HEK293 (cell line): ENCODE measurements around the gene TNPO3.
"Not testable (repeated sequence)": the region's sequence is repeated elsewhere in the genome, so short reads cannot be mapped to it uniquely, and the experiment has no call there.

Source experiments
- CTCF ChIA-PET: fragments of 350-600 bp; formaldehyde crosslinking; extraction: SDS; loops from one replicate; lab custom pipeline; 2021; ENCODE audit warnings: antibody characterized with exemption; lab: Yijun Ruan, JAX
- POLR2A ChIA-PET: fragments of 300-600 bp; formaldehyde crosslinking; extraction: SDS; loops from one replicate; lab custom pipeline; 2020; ENCODE audit warnings: antibody characterized with exemption, inconsistent platforms; lab: Yijun Ruan, JAX
- H3K27ac ChIP-seq: fragments of 200-500 bp; sonication (Bioruptor generic); 2 replicates; pipeline ENCODE4 v1.5.1; 2014; ENCODE audit warnings: low read depth, low read length, control low read depth, inconsistent platforms; ENCODE audit errors: extremely low read depth
- H3K36me3 ChIP-seq, 2 experiments: fragments of 200-500 bp in 1 of 2; sonication (Bioruptor generic) in 1 of 2; 1 replicate in 1 of 2; 2 replicates in 1 of 2; pipeline ENCODE4 v1.5.1; 2014 to 2017; ENCODE audit warnings: inconsistent platforms in 2 of 2, low read length in 2 of 2; ENCODE audit not compliant: control insufficient read depth in 2 of 2, insufficient read depth in 1 of 2
- H3K4me1 ChIP-seq: fragments of 200-500 bp; sonication (Bioruptor generic); 2 replicates; pipeline ENCODE4 v1.5.1; 2014; ENCODE audit warnings: mild to moderate bottlenecking, low read length, inconsistent platforms; ENCODE audit not compliant: control insufficient read depth, insufficient read depth
- H3K4me3 ChIP-seq: 2 replicates; pipeline ENCODE4 v1.5.1; 2011; ENCODE audit warnings: low read depth, mild to moderate bottlenecking, control low read depth, low read length, moderate library complexity
- H3K9me3 ChIP-seq: fragments of 200-500 bp; sonication (Bioruptor generic); 2 replicates; pipeline ENCODE4 v1.5.1; 2014; ENCODE audit warnings: low read depth, low read length, inconsistent platforms; ENCODE audit not compliant: control insufficient read depth, insufficient read depth
- GLI2 ChIP-seq: fragments of 450-650 bp; formaldehyde crosslinking; IDR thresholded peaks from 2 replicates; pipeline ENCODE4; 2017; ENCODE audit warnings: missing biosample characterization, missing genetic modification characterization, low read depth, borderline replicate concordance
- GLIS2 ChIP-seq: fragments of 450-650 bp; formaldehyde crosslinking; IDR thresholded peaks from 2 replicates; pipeline ENCODE4 v1.5.1; 2016; ENCODE audit warnings: missing biosample characterization, missing genetic modification characterization
- HOXD13 ChIP-seq: sonication (generic); formaldehyde crosslinking; IDR thresholded peaks from 2 replicates; pipeline ENCODE4 v1.8.0; 2022; ENCODE audit warnings: missing genetic modification reagents, borderline replicate concordance
- RBAK ChIP-seq: fragments of 450-650 bp; formaldehyde crosslinking; IDR thresholded peaks from 2 replicates; pipeline ENCODE4 v1.5.1; 2016; ENCODE audit warnings: missing biosample characterization, missing genetic modification characterization
- SP2 ChIP-seq: fragments of 450-650 bp; formaldehyde crosslinking; IDR thresholded peaks from 2 replicates; pipeline ENCODE4 v1.5.1; 2016; ENCODE audit warnings: missing biosample characterization, missing genetic modification characterization
- ZBTB17 ChIP-seq: fragments of 450-650 bp; formaldehyde crosslinking; IDR thresholded peaks from 2 replicates; pipeline ENCODE4 v1.5.1; 2016; ENCODE audit warnings: missing biosample characterization, missing genetic modification characterization
- ZBTB8A ChIP-seq: fragments of 450-650 bp; formaldehyde crosslinking; IDR thresholded peaks from 2 replicates; pipeline ENCODE4 v1.5.1; 2016; ENCODE audit warnings: missing biosample characterization, missing genetic modification characterization
- ZFP41 ChIP-seq: fragments of 450-650 bp; formaldehyde crosslinking; IDR thresholded peaks from 2 replicates; pipeline ENCODE4 v1.5.1; 2016; ENCODE audit warnings: missing biosample characterization, missing genetic modification characterization, borderline replicate concordance
- ZNF174 ChIP-seq: fragments of 450-650 bp; formaldehyde crosslinking; IDR thresholded peaks from 2 replicates; pipeline ENCODE4 v1.5.0; 2017; ENCODE audit warnings: missing biosample characterization, mild to moderate bottlenecking, missing genetic modification characterization
- ZNF202 ChIP-seq: fragments of 450-650 bp; formaldehyde crosslinking; IDR thresholded peaks from 2 replicates; pipeline ENCODE4 v1.5.1; 2016; ENCODE audit warnings: missing biosample characterization, missing genetic modification characterization, borderline replicate concordance
- ZNF341 ChIP-seq: fragments of 450-650 bp; formaldehyde crosslinking; IDR thresholded peaks from 2 replicates; pipeline ENCODE4; 2016; ENCODE audit warnings: low read depth, missing biosample characterization, missing genetic modification characterization
- ZNF394 ChIP-seq: fragments of 450-650 bp; formaldehyde crosslinking; IDR thresholded peaks from 2 replicates; pipeline ENCODE4 v1.5.1; 2016; ENCODE audit warnings: missing biosample characterization, missing genetic modification characterization, mild to moderate bottlenecking, moderate library complexity, borderline replicate concordance
- ZNF544 ChIP-seq: fragments of 450-650 bp; formaldehyde crosslinking; IDR thresholded peaks from 2 replicates; pipeline ENCODE4 v1.5.0; 2017; ENCODE audit warnings: missing biosample characterization, missing genetic modification characterization
- ZNF548 ChIP-seq: fragments of 450-650 bp; formaldehyde crosslinking; IDR thresholded peaks from 2 replicates; pipeline ENCODE4 v1.5.1; 2016; ENCODE audit warnings: missing biosample characterization, missing genetic modification characterization
- ZNF76 ChIP-seq: fragments of 450-650 bp; formaldehyde crosslinking; IDR thresholded peaks from 2 replicates; pipeline ENCODE4; 2016; ENCODE audit warnings: low read depth, missing biosample characterization, missing genetic modification characterization, borderline replicate concordance
- TF ChIP-seq, protein P1 (sequence below): fragments of 450-650 bp; formaldehyde crosslinking; IDR thresholded peaks from 2 replicates; pipeline ENCODE4 v1.5.1; 2016; ENCODE audit warnings: missing biosample characterization, missing genetic modification characterization
- TF ChIP-seq, protein P2 (sequence below): fragments of 450-650 bp; formaldehyde crosslinking; IDR thresholded peaks from 2 replicates; pipeline ENCODE4 v1.5.1; 2016; ENCODE audit warnings: missing biosample characterization, missing genetic modification characterization
- TF ChIP-seq, protein P3 (sequence below): fragments of 450-650 bp; formaldehyde crosslinking; IDR thresholded peaks from 2 replicates; pipeline ENCODE4 v1.5.1; 2016; ENCODE audit warnings: missing biosample characterization, missing genetic modification characterization
- TF ChIP-seq, protein P4 (sequence below): fragments of 450-650 bp; formaldehyde crosslinking; IDR thresholded peaks from 2 replicates; pipeline ENCODE4 v1.5.1; 2016; ENCODE audit warnings: missing biosample characterization, missing genetic modification characterization, borderline replicate concordance
- TF ChIP-seq, protein P5 (sequence below): fragments of 450-650 bp; formaldehyde crosslinking; IDR thresholded peaks from 2 replicates; pipeline ENCODE4 v1.5.1; 2016; ENCODE audit warnings: missing biosample characterization, missing genetic modification characterization

The TNPO3 gene

DNA sequence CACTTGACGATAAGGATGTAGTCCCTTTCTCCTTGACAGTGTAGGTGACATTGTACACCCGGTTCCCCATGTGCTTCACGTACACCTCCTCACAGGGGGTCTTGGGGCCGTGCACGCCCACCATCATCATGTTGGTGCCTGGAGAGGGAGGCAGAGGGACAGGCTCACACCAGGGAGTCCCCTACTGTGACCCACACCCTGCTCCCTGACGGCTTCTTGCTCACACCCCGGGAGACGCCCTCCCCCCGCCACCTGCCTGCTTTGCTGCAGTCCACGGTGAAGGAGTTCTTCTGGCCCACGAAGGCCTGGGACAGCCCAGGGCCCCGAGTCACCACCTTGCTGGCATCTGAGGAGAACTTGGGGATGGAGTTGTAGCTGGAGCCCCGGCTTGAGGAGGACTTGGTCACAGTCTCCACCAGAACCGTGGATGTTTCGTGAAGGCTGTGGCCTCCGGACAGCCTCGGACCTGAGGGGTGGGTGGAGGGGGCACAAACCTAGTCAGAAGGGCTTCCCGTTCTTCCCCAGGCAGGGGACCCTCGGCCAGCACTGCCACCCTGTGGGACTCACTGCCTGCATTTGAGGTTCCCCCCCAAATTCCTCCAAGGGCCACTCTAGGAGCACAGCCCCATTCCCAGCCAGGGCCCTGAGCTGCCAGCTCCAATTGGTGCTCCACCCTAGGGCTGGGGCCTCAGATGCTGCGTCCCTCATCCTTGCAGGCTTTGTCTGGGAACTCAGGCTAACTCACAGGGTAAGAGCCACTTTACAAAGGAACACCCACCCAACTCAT lies 142.0 kb downstream of the TNPO3 start:
- H3K4me1 ChIP-seq, H3K4me3 ChIP-seq, POLR2A ChIA-PET, H3K9me3 ChIP-seq, H3K27ac ChIP-seq, CTCF ChIA-PET, H3K36me3 ChIP-seq: not testable (repeated sequence)

DNA sequence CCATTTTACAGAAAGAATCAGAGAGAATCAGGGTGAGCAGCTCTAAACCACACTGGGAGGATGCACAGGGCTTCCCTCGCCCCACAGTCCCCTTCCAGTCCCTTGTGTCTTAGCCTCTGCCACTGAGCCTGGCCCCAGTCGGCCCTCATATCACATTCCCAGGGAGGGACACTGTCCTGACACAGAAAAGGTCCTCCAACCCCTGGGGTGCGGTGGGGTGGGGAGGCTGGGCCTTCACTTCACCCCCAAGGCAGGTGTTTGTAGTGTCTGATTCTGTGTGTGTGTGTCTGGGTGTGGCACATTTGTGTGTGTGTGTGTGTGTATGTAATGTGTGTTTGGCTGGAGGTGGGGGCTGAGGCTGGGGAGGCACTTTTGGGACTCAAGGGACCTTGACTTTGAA lies 142.6 kb downstream of the TNPO3 start:
- Histone ChIP-seq H3K4me3 (no peak overlapping the region), H3K9me3 (no peaks in the 10 kb centered on the region), H3K36me3 (no peaks in the 10 kb centered on the region), H3K27ac (no peak overlapping the region), H3K4me1 (no peaks in the 10 kb centered on the region)
- ChIA-PET POLR2A (no interaction called here), CTCF (no interaction called here)
- TF ChIP-seq, protein P1, sequence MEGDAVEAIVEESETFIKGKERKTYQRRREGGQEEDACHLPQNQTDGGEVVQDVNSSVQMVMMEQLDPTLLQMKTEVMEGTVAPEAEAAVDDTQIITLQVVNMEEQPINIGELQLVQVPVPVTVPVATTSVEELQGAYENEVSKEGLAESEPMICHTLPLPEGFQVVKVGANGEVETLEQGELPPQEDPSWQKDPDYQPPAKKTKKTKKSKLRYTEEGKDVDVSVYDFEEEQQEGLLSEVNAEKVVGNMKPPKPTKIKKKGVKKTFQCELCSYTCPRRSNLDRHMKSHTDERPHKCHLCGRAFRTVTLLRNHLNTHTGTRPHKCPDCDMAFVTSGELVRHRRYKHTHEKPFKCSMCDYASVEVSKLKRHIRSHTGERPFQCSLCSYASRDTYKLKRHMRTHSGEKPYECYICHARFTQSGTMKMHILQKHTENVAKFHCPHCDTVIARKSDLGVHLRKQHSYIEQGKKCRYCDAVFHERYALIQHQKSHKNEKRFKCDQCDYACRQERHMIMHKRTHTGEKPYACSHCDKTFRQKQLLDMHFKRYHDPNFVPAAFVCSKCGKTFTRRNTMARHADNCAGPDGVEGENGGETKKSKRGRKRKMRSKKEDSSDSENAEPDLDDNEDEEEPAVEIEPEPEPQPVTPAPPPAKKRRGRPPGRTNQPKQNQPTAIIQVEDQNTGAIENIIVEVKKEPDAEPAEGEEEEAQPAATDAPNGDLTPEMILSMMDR = no peak
- TF ChIP-seq ZNF76 (tag by site-specific recombination) (no peak), RBAK (tag by site-specific recombination) (no peak), ZFP41 (tag by site-specific recombination) (no peak), GLIS2 (0 out of 2 replicates have a peak, but pooled peaks have one; percentile 11)
- TF ChIP-seq, protein P2, sequence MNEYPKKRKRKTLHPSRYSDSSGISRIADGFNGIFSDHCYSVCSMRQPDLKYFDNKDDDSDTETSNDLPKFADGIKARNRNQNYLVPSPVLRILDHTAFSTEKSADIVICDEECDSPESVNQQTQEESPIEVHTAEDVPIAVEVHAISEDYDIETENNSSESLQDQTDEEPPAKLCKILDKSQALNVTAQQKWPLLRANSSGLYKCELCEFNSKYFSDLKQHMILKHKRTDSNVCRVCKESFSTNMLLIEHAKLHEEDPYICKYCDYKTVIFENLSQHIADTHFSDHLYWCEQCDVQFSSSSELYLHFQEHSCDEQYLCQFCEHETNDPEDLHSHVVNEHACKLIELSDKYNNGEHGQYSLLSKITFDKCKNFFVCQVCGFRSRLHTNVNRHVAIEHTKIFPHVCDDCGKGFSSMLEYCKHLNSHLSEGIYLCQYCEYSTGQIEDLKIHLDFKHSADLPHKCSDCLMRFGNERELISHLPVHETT (tag by site-specific recombination) = no peak
- TF ChIP-seq, protein P3, sequence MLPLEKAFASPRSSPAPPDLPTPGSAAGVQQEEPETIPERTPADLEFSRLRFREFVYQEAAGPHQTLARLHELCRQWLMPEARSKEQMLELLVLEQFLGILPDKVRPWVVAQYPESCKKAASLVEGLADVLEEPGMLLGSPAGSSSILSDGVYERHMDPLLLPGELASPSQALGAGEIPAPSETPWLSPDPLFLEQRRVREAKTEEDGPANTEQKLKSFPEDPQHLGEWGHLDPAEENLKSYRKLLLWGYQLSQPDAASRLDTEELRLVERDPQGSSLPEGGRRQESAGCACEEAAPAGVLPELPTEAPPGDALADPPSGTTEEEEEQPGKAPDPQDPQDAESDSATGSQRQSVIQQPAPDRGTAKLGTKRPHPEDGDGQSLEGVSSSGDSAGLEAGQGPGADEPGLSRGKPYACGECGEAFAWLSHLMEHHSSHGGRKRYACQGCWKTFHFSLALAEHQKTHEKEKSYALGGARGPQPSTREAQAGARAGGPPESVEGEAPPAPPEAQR (tag by site-specific recombination) = no peak
- TF ChIP-seq, protein P4, sequence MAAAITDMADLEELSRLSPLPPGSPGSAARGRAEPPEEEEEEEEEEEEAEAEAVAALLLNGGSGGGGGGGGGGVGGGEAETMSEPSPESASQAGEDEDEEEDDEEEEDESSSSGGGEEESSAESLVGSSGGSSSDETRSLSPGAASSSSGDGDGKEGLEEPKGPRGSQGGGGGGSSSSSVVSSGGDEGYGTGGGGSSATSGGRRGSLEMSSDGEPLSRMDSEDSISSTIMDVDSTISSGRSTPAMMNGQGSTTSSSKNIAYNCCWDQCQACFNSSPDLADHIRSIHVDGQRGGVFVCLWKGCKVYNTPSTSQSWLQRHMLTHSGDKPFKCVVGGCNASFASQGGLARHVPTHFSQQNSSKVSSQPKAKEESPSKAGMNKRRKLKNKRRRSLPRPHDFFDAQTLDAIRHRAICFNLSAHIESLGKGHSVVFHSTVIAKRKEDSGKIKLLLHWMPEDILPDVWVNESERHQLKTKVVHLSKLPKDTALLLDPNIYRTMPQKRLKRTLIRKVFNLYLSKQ = no peak

DNA sequence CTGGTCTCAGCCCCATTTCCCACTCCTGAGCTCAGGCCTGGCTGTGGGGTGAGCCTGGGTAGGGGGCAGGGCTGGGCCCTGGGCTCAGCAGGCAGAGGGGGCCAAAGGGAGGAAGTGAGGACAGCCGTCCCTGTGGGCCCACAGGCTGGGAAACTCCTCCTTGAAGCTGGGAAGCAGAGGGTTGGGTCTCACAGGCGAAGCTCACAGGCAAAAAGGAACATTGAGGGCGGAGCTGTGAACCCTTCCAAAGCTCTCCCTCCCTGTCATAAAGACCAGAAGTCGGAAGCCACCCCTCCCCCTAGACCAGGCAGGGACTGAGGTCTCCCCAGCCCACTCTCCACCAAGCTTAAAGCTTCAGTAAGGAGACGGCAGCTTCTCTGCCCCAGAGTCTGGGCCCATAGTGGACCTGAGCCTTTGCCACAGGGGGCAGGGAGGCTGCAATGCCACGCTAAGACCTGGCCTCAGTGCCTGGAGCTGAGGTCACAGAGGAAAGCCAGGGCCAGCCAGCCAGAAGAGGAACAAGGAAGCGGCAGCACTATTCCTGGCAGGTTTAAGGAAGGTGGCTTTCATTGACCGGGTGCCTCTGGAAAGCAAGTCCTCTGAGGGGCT lies 143.4 kb downstream of the TNPO3 start:
- POLR2A ChIA-PET = no interaction called here
- H3K9me3 ChIP-seq = no peaks in the 10 kb centered on the region
- CTCF ChIA-PET = interaction anchor here (0.7 to 0.9 kb wide), 2 partner anchors 180 to 298 kb away, joined by 3 to 7 read pairs; no protein-coding TSS in a partner anchor
- H3K4me1 ChIP-seq = no peaks in the 10 kb centered on the region
- H3K4me3 ChIP-seq = no peak overlapping the region
- no peaks in the 10 kb centered on the region for H3K36me3 ChIP-seq
- 0 out of 2 replicates have a peak overlapping the region, but pooled peaks have one; percentile 14 for H3K27ac ChIP-seq
- TF ChIP-seq ZNF548 (tag by site-specific recombination) (no peak), HOXD13 (CRISPR knock-in tag) (no peak), GLI2 (tag by site-specific recombination) (no peak), ZBTB8A (tag by site-specific recombination) (peak; percentile 44), ZNF174 (tag by site-specific recombination) (no peak), ZNF341 (tag by site-specific recombination) (peak; percentile 83), ZNF544 (no peak), SP2 (tag by site-specific recombination) (peak; percentile 76), ZNF202 (tag by site-specific recombination) (no peak), ZNF394 (tag by site-specific recombination) (no peak), ZBTB17 (tag by site-specific recombination) (0 out of 2 replicates have a peak, but pooled peaks have one; percentile 33)
- TF ChIP-seq, protein P5, sequence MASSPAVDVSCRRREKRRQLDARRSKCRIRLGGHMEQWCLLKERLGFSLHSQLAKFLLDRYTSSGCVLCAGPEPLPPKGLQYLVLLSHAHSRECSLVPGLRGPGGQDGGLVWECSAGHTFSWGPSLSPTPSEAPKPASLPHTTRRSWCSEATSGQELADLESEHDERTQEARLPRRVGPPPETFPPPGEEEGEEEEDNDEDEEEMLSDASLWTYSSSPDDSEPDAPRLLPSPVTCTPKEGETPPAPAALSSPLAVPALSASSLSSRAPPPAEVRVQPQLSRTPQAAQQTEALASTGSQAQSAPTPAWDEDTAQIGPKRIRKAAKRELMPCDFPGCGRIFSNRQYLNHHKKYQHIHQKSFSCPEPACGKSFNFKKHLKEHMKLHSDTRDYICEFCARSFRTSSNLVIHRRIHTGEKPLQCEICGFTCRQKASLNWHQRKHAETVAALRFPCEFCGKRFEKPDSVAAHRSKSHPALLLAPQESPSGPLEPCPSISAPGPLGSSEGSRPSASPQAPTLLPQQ (tag by site-specific recombination) = peak; percentile 98
- TF ChIP-seq, protein P4 = no peak
